ENCODE results near the gene OBI1.

OBI1 gene

GRCh38 chr13:78638216-78638615 is 20.7 kb downstream of the OBI1 start:
- DNase-seq (ENCODE audit: extremely low read depth, insufficient read length), result peak; percentile 33
- Histone ChIP-seq H3K36me3 (ENCODE audit: control insufficient read depth, insufficient read depth, low read length) (no peaks in the 10 kb centered on the region), H3K27me3 (replicated peaks; ENCODE audit: control insufficient read depth, insufficient read depth, low read length) (no peaks in the 10 kb centered on the region), H3K4me3 (replicated peaks; ENCODE audit: low read depth, low read length) (no peak overlapping the region)
- no peak for TF ChIP-seq CTCF (IDR thresholded peaks at IDR 0.05; ENCODE audit: insufficient read depth, low read length, poor library complexity, severe bottlenecking)

- no peak overlapping the region for H3K4me3 ChIP-seq (replicated peaks; ENCODE audit: low read depth, low read length)
- DNase-seq (ENCODE audit: extremely low read depth, insufficient read length), result no peak
- no peak for TF ChIP-seq CTCF (IDR thresholded peaks at IDR 0.05; ENCODE audit: insufficient read depth, low read length, poor library complexity, severe bottlenecking)
- no peaks in the 10 kb centered on the region for H3K27me3 ChIP-seq (replicated peaks; ENCODE audit: control insufficient read depth, insufficient read depth, low read length)
- peaks cover 1% of the 10 kb centered on the region for H3K36me3 ChIP-seq (ENCODE audit: control insufficient read depth, insufficient read depth, low read length)
Measured at GRCh38 chr13:78636495-78636894, 22.5 kb downstream of the OBI1 start.

GRCh38 chr13:78632996-78633395 is 26.0 kb downstream of the OBI1 start:
- no peak for TF ChIP-seq CTCF (IDR thresholded peaks at IDR 0.05; ENCODE audit: insufficient read depth, low read length, poor library complexity, severe bottlenecking)
- H3K4me3 ChIP-seq (replicated peaks; ENCODE audit: low read depth, low read length), result no peak overlapping the region
- peaks cover 1% of the 10 kb centered on the region for H3K36me3 ChIP-seq (ENCODE audit: control insufficient read depth, insufficient read depth, low read length)
- no peak for DNase-seq (ENCODE audit: extremely low read depth, insufficient read length)
- no peaks in the 10 kb centered on the region for H3K27me3 ChIP-seq (replicated peaks; ENCODE audit: control insufficient read depth, insufficient read depth, low read length)

- Histone ChIP-seq H3K27me3 (replicated peaks; ENCODE audit: control insufficient read depth, insufficient read depth, low read length) (no peaks in the 10 kb centered on the region), H3K4me3 (replicated peaks; ENCODE audit: low read depth, low read length) (no peak overlapping the region), H3K36me3 (ENCODE audit: control insufficient read depth, insufficient read depth, low read length) (peaks cover 1% of the 10 kb centered on the region)
- no peak for DNase-seq (ENCODE audit: extremely low read depth, insufficient read length)
- TF ChIP-seq CTCF (IDR thresholded peaks at IDR 0.05; ENCODE audit: insufficient read depth, low read length, poor library complexity, severe bottlenecking), result no peak
Measured at GRCh38 chr13:78631077-78631476, 27.9 kb downstream of the OBI1 start.

GRCh38 chr13:78630511-78630910 is 28.4 kb downstream of the OBI1 start:
- no peak for DNase-seq (ENCODE audit: extremely low read depth, insufficient read length)
- no peak overlapping the region for H3K4me3 ChIP-seq (replicated peaks; ENCODE audit: low read depth, low read length)
- no peak for TF ChIP-seq CTCF (IDR thresholded peaks at IDR 0.05; ENCODE audit: insufficient read depth, low read length, poor library complexity, severe bottlenecking)
- H3K27me3 ChIP-seq (replicated peaks; ENCODE audit: control insufficient read depth, insufficient read depth, low read length), result no peaks in the 10 kb centered on the region
- peaks cover 1% of the 10 kb centered on the region for H3K36me3 ChIP-seq (ENCODE audit: control insufficient read depth, insufficient read depth, low read length)

GRCh38 chr13:78625384-78625783 is 33.6 kb downstream of the OBI1 start:
- no peaks in the 10 kb centered on the region; the same call in none of the 2 replicates for H3K36me3 ChIP-seq (ENCODE audit: control insufficient read depth, insufficient read depth, low read length)
- DNase-seq (ENCODE audit: extremely low read depth, insufficient read length), result no peak
- TF ChIP-seq CTCF (IDR thresholded peaks at IDR 0.05; ENCODE audit: insufficient read depth, low read length, poor library complexity, severe bottlenecking), result no peak

More at GRCh38 chr13:78625384-78625783, 33.6 kb downstream of the OBI1 start:
- H3K4me3 ChIP-seq (replicated peaks; ENCODE audit: low read depth, low read length), result no peak overlapping the region
- H3K27me3 ChIP-seq (replicated peaks; ENCODE audit: control insufficient read depth, insufficient read depth, low read length), result no peaks in the 10 kb centered on the region
